ENCODE results near the gene LNPK.

DNA sequence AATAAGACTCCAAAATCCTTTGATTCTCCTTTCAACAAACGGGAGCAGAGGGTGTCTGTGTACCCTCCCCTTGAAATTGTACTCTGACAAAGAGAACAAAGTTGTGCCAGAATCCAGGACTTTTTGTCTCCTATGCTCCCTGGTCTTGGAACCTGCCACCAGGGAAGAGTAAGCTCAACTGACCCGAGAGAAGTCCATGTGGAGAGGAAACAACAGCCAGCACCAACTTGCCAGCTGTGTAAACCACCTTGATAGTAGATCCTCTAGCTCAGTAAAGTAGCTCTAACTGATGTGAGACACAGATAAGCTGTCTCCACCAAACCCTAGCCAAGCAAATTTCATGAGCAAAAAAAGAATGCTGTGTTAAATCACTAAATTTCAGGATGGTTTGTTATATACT, 46.9 kb downstream of the LNPK start:
- no peak for TF ChIP-seq CTCF (IDR thresholded peaks at IDR 0.05; ENCODE audit: low read depth, low read length, poor library complexity, severe bottlenecking)
- TF ChIP-seq EZH2phosphoT487 (IDR thresholded peaks at IDR 0.05; ENCODE audit: borderline replicate concordance, low read length), result no peak

Data from DOHH2 (cell line).